Gastroesophageal sphincter (tissue), 3 donors: ENCODE results near the gene INSYN2A.

Source experiments
- CTCF ChIP-seq, 4 experiments: fragments of 200-600 bp in 2 of 4; fragments of 450-650 bp in 2 of 4; sonication (generic) in 1 of 4; IDR thresholded peaks; one replicate each; pipeline ENCODE4 v1.5.1; 2017 to 2019; ENCODE audit warnings: antibody characterized with exemption in 4 of 4, mild to moderate bottlenecking in 2 of 4, moderate library complexity in 2 of 4
- POLR2A ChIP-seq, 2 donors: fragments of 450-650 bp; IDR thresholded peaks; one replicate each; pipeline ENCODE4 v1.6.1; 2017; ENCODE audit warnings: antibody characterized with exemption in 2 of 2, mild to moderate bottlenecking in 2 of 2, moderate library complexity in 1 of 2

DNA sequence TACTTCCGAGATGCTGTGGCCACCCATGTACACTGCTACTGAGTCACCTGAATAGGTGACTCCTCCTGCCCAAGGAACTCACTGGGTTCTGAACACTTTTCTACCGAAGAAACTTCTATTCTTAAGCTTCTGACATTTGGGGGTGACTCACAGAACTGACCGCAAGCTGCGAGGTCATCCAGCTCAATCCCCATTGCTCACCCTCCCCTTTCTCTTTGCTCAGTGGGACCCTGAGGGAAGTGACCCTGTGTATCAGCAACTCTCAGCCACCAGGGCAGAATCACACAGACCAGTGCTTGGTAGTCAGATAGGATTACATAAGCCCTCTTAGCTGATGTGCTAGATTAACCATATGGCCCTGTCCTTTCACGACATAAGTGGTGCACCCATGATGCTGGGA lies 46.3 kb downstream of the INSYN2A start:
- no peak for TF ChIP-seq CTCF (IDR thresholded peaks at IDR 0.05)
- no peak for TF ChIP-seq POLR2A (IDR thresholded peaks at IDR 0.05)
